ENCODE data around the gene GPHN.
"Not testable (repeated sequence)": the region's sequence is repeated elsewhere in the genome, so short reads cannot be mapped to it uniquely, and the experiment has no call there.

GPHN gene

DNA sequence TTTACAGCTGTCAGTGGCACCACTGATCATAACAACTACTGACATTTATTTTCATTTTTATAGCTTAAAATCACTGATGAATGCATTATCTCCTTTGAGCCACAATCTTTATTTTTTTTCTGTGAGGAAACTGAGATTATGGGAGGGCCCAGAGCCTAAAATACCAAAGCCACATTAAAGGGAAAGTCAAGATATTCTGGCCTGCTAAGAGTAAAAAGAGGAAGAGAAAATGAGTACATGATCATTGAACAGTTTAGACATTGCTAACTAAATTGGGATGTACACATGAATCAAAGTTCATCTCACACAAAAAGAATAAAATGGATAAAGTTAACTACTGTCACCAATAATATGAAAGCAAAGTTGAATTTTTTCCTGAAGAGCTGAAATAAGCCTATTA lies 510.8 kb downstream of the GPHN start:
- Histone ChIP-seq H3K27ac (ENCODE audit: low read length) (no peak overlapping the region), H3K9me3 (ENCODE audit: control insufficient read depth, insufficient read depth, low read length) (no peaks in the 10 kb centered on the region), H3K4me3 (ENCODE audit: low read length) (no peak overlapping the region), H3K27me3 (ENCODE audit: control insufficient read depth, insufficient read depth, low read length) (no peaks in the 10 kb centered on the region), H3K36me3 (ENCODE audit: control insufficient read depth, insufficient read depth, low read length) (no peaks in the 10 kb centered on the region), H3K4me1 (ENCODE audit: control insufficient read depth, insufficient read depth, low read length) (no peaks in the 10 kb centered on the region; the same call in 1 of the 2 replicates)
- DNase-seq (ENCODE audit: low read depth, low spot score): no peak

DNA sequence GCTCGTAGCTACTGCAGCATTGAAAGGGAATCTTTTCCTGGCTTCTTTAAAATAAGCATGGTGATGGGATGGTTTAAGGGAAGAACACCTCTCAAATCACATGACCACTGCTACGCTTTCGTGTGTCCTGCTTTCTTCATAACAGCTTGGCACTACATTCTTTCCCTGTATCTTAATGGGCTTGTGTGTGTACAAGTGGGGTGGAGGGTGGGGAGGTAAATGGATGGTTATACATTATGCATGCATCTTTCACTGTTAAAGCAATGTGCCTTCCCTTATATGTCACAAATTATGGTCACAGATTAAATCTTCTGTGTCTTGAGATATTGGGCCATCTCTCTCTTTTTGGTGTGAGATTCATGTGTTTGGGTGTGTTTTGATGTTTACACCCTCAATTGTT lies 511.8 kb downstream of the GPHN start:
- DNase-seq (ENCODE audit: low read depth, low spot score): no peak
- H3K36me3 ChIP-seq (ENCODE audit: control insufficient read depth, insufficient read depth, low read length): no peaks in the 10 kb centered on the region
- no peaks in the 10 kb centered on the region; the same call in 1 of the 2 replicates for H3K4me1 ChIP-seq (ENCODE audit: control insufficient read depth, insufficient read depth, low read length)
- no CpG with 5 or more reads among the region's 3 CpGs for WGBS (ENCODE audit: insufficient coverage, insufficient read length)
- no peaks in the 10 kb centered on the region for H3K27me3 ChIP-seq (ENCODE audit: control insufficient read depth, insufficient read depth, low read length)
- no peaks in the 10 kb centered on the region for H3K9me3 ChIP-seq (ENCODE audit: control insufficient read depth, insufficient read depth, low read length)
- no peak overlapping the region for H3K27ac ChIP-seq (ENCODE audit: low read length)
- no peak overlapping the region for H3K4me3 ChIP-seq (ENCODE audit: low read length)

DNA sequence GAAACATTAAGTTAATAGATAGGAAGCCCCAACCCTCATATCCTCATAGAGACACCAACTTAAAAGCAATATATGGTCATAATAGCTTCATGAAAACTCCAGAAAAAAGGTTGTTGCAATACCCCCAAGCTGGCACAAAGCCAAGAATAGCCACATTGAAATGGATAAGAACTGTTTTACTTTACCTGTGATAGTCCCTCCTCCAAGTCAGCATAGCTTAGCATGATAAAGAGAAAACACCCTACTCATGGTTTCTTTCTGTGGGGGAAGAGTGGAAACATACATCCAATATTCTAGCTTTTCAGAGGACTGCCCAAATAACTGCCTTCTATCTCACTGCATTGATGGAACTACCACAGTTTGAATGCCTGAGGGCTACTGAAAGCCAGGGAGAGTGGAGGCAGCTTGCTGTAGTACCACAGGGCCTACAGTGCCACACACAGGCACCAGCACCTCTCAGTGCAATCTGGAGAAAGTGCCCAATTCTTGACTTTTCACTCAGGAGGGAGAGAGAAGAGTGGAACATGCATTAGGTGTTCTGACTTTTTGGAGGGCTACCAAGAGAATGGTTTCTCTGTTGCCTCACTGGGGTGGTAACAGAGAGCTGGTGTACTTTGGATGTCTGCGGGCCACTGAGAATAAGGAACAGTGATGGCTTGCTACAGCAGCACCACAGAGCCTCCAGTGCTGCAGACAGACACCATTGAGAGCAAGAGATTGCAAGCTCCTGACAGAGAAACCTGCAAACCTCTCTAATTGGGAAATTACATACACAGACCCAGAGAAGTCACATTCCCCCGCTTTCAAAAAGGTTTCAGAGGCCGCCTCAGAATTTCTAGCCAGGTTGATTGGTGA lies 524.2 kb downstream of the GPHN start:
- WGBS (ENCODE audit: insufficient coverage, insufficient read length): no CpG with 5 or more reads among the region's 3 CpGs
- Histone ChIP-seq H3K9me3 (ENCODE audit: control insufficient read depth, insufficient read depth, low read length) (no peaks in the 10 kb centered on the region), H3K36me3 (ENCODE audit: control insufficient read depth, insufficient read depth, low read length) (no peaks in the 10 kb centered on the region), H3K4me1 (ENCODE audit: control insufficient read depth, insufficient read depth, low read length) (peaks cover 2% of the 10 kb centered on the region; the same call in 1 of the 2 replicates), H3K27me3 (ENCODE audit: control insufficient read depth, insufficient read depth, low read length) (no peaks in the 10 kb centered on the region), H3K27ac (ENCODE audit: low read length) (no peak overlapping the region), H3K4me3 (ENCODE audit: low read length) (no peak overlapping the region)
- no peak for DNase-seq (ENCODE audit: low read depth, low spot score)

DNA sequence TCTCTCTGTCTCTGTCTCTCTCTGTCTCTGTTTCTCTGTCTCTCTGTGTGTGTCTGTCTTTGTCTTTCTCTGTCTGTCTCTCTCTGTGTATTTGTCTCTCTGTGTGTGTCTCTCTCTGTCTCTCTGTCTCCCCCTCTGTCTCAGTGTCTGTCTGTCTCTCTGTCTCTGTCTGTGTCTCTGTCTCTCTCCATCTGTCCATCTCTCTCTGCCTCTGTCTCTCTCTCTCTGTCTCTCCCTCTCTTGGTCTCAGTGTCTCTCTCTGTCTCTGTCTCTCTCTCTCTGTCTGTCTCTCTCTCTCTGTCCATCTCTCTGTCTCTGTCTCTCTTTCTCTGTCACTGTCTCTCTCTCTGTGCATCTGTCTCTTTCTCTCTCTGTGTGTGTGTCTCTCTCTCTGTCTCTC lies 537.5 kb downstream of the GPHN start:
- no peaks in the 10 kb centered on the region for H3K27me3 ChIP-seq (ENCODE audit: control insufficient read depth, insufficient read depth, low read length)

DNA sequence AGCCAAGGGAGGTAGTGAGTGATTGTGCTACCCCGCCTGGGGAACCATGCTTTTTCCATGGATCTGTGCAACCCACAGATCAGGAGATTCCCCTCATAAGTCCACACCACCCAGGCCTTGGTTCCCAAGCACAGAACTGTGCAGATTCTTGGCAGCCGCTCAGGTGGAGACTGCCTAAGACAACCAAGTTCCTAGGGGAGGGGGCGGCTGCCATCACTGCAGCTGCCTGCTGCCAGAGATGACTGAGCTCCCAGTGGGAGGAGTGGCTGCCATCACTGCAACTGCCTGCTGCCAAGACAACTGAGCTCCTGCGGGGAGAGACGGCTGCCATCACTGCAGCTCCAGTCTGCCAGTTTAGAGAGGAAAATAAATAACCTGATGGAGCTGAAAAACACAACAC lies 542.9 kb downstream of the GPHN start:
- DNase-seq (ENCODE audit: low read depth, low spot score): no peak
- Histone ChIP-seq H3K27me3 (ENCODE audit: control insufficient read depth, insufficient read depth, low read length) (no peaks in the 10 kb centered on the region), H3K9me3 (ENCODE audit: control insufficient read depth, insufficient read depth, low read length) (no peaks in the 10 kb centered on the region), H3K36me3 (ENCODE audit: control insufficient read depth, insufficient read depth, low read length) (no peaks in the 10 kb centered on the region), H3K4me3 (ENCODE audit: low read length) (no peak overlapping the region), H3K27ac (ENCODE audit: low read length) (no peak overlapping the region), H3K4me1 (ENCODE audit: control insufficient read depth, insufficient read depth, low read length) (no peaks in the 10 kb centered on the region)
- no CpG with 5 or more reads among the region's 5 CpGs for WGBS (ENCODE audit: insufficient coverage, insufficient read length)

More for the DNA sequence above, 537.5 kb downstream of the GPHN start:
- H3K27ac ChIP-seq (ENCODE audit: low read length): no peak overlapping the region
- H3K4me3 ChIP-seq (ENCODE audit: low read length): no peak overlapping the region
- H3K4me1 ChIP-seq (ENCODE audit: control insufficient read depth, insufficient read depth, low read length): no peaks in the 10 kb centered on the region
- H3K36me3 ChIP-seq (ENCODE audit: control insufficient read depth, insufficient read depth, low read length): no peaks in the 10 kb centered on the region
- DNase-seq (ENCODE audit: low read depth, low spot score): no peak
- no peaks in the 10 kb centered on the region for H3K9me3 ChIP-seq (ENCODE audit: control insufficient read depth, insufficient read depth, low read length)

DNA sequence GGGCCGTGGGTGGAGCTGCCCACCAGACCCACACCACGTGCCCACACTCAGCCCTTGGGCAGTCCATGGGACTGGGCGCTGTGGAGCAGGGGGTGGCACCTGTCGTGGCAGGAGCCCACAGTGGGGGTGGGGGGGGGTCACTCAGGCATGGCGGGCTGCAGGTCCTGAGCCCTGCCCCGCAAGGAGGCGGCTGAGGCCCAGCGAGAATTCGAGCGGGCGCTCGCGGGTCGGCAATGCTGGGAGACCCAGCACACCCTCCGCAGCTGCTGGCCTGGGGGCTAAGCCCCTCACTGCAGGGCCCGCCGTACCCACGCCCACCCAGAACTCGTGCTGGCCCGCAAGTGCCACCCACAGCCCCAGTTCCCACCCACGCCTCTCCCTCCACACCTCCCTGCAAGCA lies 548.7 kb downstream of the GPHN start:
- WGBS (ENCODE audit: insufficient coverage, insufficient read length): no CpG with 5 or more reads among the region's 21 CpGs
- Histone ChIP-seq H3K27me3 (ENCODE audit: control insufficient read depth, insufficient read depth, low read length) (no peaks in the 10 kb centered on the region), H3K36me3 (ENCODE audit: control insufficient read depth, insufficient read depth, low read length) (no peaks in the 10 kb centered on the region), H3K27ac (ENCODE audit: low read length) (no peak overlapping the region), H3K4me3 (ENCODE audit: low read length) (no peak overlapping the region), H3K9me3 (ENCODE audit: control insufficient read depth, insufficient read depth, low read length) (no peaks in the 10 kb centered on the region), H3K4me1 (ENCODE audit: control insufficient read depth, insufficient read depth, low read length) (no peaks in the 10 kb centered on the region)
- no peak for DNase-seq (ENCODE audit: low read depth, low spot score)

DNA sequence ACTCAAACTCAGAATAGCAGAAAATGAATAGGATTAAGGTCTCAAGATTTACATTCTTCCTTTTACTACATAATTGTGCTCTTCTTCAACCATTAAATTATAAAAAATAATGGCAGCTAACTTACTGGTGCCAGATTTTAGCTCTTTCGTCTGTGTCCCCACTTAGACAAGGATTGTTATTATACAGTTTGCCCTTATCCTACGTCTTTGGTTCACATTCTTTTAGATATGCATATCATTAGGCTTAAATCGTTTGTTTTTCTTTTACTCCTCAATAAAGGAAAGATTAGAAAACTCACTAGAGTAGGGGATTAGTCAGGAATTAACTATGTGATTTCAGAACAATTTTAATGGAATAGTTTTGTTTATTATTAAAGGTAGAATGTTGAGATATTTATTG lies 551.6 kb downstream of the GPHN start:
- WGBS (ENCODE audit: insufficient coverage, insufficient read length): no CpG with 5 or more reads among the region's 3 CpGs
- DNase-seq (ENCODE audit: low read depth, low spot score): no peak
- no peaks in the 10 kb centered on the region for H3K9me3 ChIP-seq (ENCODE audit: control insufficient read depth, insufficient read depth, low read length)
- no peaks in the 10 kb centered on the region for H3K4me1 ChIP-seq (ENCODE audit: control insufficient read depth, insufficient read depth, low read length)
- no peaks in the 10 kb centered on the region for H3K27me3 ChIP-seq (ENCODE audit: control insufficient read depth, insufficient read depth, low read length)
- H3K27ac ChIP-seq (ENCODE audit: low read length): no peak overlapping the region
- no peaks in the 10 kb centered on the region for H3K36me3 ChIP-seq (ENCODE audit: control insufficient read depth, insufficient read depth, low read length)
- no peak overlapping the region for H3K4me3 ChIP-seq (ENCODE audit: low read length)

DNA sequence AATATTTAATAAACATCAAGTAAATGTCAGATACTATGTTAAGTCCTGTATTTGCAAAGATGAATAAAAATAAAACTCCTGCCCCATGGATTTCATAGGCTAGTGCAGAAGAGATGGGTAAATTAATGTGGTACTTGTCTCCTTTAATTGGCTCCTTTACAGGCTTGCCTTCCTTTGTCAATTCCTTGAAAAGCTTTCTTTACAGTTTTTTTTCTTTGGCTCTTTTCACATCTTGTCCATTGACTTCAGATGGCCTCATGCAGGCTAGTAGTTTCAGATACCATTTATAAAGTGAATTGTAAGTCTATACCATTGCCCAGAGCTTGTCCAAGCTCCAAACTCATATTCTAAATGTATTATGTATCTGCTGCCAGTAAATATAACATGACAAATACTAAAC lies 552.6 kb downstream of the GPHN start:
- Histone ChIP-seq H3K4me1 (ENCODE audit: control insufficient read depth, insufficient read depth, low read length) (no peaks in the 10 kb centered on the region), H3K36me3 (ENCODE audit: control insufficient read depth, insufficient read depth, low read length) (no peaks in the 10 kb centered on the region), H3K9me3 (ENCODE audit: control insufficient read depth, insufficient read depth, low read length) (no peaks in the 10 kb centered on the region), H3K4me3 (ENCODE audit: low read length) (no peak overlapping the region), H3K27me3 (ENCODE audit: control insufficient read depth, insufficient read depth, low read length) (no peaks in the 10 kb centered on the region), H3K27ac (ENCODE audit: low read length) (no peak overlapping the region)
- DNase-seq (ENCODE audit: low read depth, low spot score): no peak

DNA sequence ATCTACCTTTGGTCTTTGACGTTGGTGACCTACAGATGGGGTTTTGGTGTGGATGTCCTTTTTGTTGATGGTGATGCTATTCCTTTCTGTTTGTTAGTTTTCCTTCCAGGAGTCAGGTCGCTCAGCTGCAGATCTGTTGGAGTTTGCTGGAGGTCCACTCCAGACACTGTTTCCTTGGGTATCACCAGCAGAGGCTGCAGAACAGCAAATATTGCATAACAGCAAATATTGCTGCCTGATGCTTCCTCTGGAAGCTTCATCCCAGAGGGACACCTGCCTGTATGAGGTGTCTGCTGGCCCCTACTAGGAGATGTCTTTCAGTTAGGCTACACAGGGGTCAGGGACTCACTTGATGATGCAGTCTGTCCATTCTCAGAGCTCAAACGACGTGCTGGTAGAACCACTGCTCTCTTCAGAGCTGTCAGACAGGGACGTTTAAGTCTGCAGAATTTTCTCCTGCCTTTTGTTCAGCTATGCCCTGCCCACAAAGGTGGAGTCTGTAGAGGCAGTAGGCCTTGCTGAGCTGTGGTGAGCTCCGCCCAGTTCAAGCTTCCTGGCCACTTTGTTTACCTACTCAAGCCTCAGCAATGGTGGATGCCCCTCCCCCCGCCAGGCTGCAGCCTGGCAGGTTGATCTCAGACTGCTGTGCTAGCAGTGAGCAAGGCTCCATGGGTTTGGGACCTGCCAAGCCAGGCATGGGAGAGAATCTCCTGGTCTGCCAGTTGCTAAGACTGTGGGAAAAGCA lies 559.3 kb downstream of the GPHN start:
- DNase-seq (ENCODE audit: low read depth, low spot score): peak; percentile 1
- no CpG with 5 or more reads among the region's 7 CpGs for WGBS (ENCODE audit: insufficient coverage, insufficient read length)

DNA sequence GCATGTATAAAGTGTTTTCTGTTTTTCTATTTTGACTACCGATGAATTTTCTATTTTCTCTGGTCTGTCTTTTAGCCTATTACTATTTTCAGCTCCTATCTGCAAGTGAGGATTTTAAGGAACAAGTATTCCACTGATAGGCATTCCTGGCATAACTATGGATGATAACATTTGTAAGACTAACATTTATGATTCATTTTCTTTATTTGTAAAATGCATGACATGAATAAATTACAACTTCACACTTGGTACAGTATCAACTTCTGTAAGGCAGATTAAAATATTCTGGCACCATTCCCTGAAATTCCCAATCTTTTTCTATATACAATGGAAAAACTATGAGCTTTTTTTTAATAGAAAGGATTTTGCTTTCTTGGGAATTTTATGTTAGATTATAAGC lies 560.3 kb downstream of the GPHN start:
- no peaks in the 10 kb centered on the region for H3K9me3 ChIP-seq (ENCODE audit: control insufficient read depth, insufficient read depth, low read length)
- WGBS (ENCODE audit: insufficient coverage, insufficient read length): no CpG with 5 or more reads among the region's 1 CpG
- DNase-seq (ENCODE audit: low read depth, low spot score): no peak

More for the DNA sequence above, 559.3 kb downstream of the GPHN start:
- not testable (repeated sequence) for H3K27ac ChIP-seq (ENCODE audit: low read length); H3K4me3 ChIP-seq (ENCODE audit: low read length); H3K4me1 ChIP-seq (ENCODE audit: control insufficient read depth, insufficient read depth, low read length); H3K27me3 ChIP-seq (ENCODE audit: control insufficient read depth, insufficient read depth, low read length); H3K36me3 ChIP-seq (ENCODE audit: control insufficient read depth, insufficient read depth, low read length); H3K9me3 ChIP-seq (ENCODE audit: control insufficient read depth, insufficient read depth, low read length)

DNA sequence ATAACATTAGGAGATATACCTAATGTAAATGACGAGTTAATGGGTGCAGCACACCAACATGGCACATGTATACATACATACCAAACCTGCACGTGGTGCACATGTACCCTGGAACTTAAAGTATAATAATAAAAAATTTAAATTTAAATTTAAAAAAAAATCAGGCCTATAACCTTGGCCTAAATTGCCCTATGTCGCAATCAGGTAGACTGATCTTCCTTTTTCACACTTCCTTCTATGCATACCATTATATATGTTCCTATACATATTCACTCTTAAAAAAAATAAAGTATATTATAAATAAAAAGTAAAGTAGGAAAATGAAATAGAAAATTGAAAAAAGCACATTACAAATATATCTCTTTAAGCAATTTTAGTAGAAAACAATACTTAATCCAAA lies 563.6 kb downstream of the GPHN start:
- WGBS (ENCODE audit: insufficient coverage, insufficient read length): no CpG with 5 or more reads among the region's 3 CpGs
- DNase-seq (ENCODE audit: low read depth, low spot score): no peak

More for the DNA sequence above, 560.3 kb downstream of the GPHN start:
- Histone ChIP-seq H3K27me3 (ENCODE audit: control insufficient read depth, insufficient read depth, low read length) (no peaks in the 10 kb centered on the region), H3K36me3 (ENCODE audit: control insufficient read depth, insufficient read depth, low read length) (no peaks in the 10 kb centered on the region), H3K27ac (ENCODE audit: low read length) (no peak overlapping the region), H3K4me1 (ENCODE audit: control insufficient read depth, insufficient read depth, low read length) (no peaks in the 10 kb centered on the region), H3K4me3 (ENCODE audit: low read length) (no peak overlapping the region)

More for the DNA sequence above, 563.6 kb downstream of the GPHN start:
- Histone ChIP-seq H3K9me3 (ENCODE audit: control insufficient read depth, insufficient read depth, low read length) (no peaks in the 10 kb centered on the region), H3K4me1 (ENCODE audit: control insufficient read depth, insufficient read depth, low read length) (no peaks in the 10 kb centered on the region), H3K4me3 (ENCODE audit: low read length) (no peak overlapping the region), H3K27me3 (ENCODE audit: control insufficient read depth, insufficient read depth, low read length) (no peaks in the 10 kb centered on the region), H3K36me3 (ENCODE audit: control insufficient read depth, insufficient read depth, low read length) (no peaks in the 10 kb centered on the region), H3K27ac (ENCODE audit: low read length) (no peak overlapping the region)

All from iPS DF 6.9 (cell line).